Femur (tissue), 1 donor: Measurements from ENCODE around the gene HOXA4.

ENCODE experiments used
- DNase-seq: peaks from one replicate; pipeline ENCODE4 v3.0.0-alpha.2; 2017

Gene HOXA4

DNA sequence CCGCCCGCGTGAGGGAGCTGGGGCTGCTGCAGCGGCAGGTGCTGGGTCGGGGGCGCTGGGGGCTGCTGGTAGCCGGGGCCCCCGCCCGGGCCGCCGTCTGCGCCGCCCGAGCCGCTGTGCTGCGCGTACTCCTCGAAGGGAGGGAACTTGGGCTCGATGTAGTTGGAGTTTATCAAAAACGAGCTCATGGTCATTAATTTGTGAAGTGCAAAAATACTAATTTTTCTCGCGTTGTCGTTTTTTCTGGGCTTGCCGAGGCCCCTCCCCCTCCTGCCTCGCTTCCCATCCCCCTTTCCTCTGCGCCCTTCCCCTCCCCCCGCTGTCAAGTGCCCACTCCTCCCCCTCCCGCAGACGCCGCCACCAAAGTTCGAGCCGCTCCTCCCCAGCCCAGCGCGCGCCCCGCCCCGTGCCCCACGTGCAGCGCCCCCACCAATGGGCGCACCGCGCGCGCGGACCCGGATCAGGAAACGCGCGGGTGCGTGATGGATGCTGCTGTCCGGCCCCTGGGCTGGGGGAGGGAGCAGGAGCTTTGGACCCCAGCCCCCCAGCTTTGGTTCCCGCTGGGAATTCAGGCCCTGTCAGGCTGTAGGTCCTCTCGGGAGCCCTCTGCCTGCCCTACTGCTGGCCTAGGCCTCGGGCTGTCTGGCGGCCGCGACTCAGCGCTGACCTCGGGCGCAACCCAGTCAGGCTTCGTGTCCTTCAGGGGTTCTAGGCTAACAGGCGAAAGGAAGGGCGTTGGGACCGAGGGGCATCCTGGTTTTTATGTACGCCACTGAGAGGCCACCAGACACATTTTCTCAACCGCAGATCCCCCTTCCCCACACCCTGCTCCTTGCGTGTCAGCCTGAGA lies at the start of gene HOXA4:
Gene HOXA4, minus strand, starts transcription at position 218 of the 850 bp plus-strand sequence. Its CDS starts 24 bp downstream, at position 194.
- DNase-seq, result peak; percentile 96

DNA sequence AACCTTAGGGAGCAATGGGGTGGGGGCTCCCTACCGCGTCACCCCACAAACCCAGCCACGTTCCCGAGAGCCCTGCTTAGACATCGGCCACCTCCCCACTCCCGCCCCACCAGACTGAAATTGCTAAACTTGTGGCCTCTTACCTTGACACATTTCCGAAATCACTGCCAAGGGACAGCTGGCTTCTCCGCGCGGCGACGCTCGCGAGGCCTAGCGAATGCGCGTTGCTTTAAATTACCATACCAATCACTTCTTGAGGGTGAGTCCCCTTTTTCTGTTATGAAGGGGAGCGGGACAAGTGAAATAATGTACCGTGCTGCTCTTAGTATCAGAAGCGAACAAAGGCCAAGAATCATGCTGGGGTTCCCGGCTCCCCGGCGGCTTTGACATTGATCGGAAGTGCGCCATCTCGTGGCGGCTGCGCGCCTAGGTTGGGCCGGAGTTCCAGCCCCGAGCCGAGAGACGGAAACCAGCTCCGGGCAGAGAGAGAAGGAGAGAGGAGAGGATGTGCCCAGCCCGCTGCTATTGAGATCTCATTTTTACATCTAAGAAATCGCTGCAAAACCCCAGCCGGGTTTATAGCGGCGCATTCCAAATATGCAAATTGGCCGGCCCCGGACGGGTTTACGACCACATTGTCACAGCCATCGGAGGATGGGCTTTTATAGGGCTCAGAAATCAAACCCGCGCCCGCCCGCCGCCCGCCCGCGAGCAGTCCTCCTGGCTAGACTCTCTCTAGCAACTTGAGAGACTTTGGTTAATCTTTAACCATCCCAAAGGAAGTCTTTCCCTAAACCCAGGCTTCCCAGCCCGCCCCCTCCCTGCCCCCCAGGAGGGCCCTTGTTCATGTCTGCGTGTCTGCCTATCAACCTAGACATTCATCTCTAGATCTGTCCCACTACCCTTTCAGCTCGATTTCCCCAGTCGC lies 49.2 kb upstream of the HOXA4 start:
- DNase-seq, result peak; percentile 91

DNA sequence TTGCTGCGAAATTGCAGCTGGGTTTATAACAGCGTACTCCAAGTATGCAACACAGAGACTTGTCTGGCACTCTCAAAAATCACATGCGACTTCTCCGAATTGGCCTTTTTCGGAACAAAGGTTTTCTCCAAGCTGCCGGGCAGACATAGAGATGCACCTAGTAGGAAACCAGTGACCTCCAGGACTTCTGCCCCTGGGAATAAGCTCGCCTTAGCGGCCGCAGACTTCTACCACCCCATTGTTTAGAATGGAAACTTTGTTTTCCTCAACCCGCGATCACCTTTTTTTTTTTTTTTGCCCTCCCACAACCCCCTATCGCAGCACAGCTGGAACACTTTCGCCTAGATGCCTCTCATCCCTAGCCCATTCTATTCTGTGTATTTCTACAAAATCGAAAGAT lies 48.5 kb upstream of the HOXA4 start:
- DNase-seq, result peak; percentile 38

DNA sequence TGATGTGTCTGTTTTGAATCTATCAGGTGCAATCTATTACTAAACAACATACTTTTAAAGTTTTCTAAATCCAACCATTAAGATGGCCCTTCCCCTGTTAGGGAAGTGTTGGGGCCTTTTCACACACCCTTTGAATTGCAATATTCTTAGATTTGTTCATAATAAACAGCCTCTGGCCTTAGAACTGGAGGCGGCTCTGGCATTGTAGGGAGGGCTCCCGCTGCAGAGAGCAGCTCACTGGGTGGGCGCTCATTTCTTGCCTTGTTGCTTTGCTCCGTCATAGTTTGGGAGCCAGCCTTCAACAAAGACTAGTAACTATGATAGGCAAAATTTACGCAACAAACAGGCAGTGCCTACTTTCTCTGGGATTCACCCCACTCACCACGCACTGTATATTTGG lies 47.8 kb upstream of the HOXA4 start:
- DNase-seq, result peak; percentile 40

DNA sequence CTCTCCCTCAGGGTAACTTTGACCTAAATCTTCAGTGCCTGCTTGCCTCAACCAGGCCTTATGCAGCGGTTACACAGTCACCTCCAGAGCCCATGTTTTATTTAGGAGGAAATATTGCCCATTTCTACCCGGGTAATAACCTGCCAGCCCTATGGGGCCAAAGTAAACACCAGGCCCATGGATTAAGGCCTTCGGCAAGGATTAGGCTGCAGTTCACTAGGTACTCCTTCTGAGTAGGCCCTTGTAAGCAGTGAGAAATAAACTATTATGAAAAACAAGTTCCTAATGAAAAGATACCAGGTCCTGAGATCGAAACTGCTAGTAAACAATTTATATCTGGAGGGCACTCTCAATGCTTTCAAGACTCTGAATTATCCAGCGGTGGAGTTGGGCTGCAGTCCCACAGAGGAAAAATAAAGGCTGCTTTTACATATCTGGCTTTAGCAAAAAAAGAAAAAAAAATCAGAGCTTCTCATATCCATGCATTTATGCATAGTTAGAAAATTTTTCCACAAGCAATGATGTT lies 47.3 kb upstream of the HOXA4 start:
- DNase-seq, result peak; percentile 38

DNA sequence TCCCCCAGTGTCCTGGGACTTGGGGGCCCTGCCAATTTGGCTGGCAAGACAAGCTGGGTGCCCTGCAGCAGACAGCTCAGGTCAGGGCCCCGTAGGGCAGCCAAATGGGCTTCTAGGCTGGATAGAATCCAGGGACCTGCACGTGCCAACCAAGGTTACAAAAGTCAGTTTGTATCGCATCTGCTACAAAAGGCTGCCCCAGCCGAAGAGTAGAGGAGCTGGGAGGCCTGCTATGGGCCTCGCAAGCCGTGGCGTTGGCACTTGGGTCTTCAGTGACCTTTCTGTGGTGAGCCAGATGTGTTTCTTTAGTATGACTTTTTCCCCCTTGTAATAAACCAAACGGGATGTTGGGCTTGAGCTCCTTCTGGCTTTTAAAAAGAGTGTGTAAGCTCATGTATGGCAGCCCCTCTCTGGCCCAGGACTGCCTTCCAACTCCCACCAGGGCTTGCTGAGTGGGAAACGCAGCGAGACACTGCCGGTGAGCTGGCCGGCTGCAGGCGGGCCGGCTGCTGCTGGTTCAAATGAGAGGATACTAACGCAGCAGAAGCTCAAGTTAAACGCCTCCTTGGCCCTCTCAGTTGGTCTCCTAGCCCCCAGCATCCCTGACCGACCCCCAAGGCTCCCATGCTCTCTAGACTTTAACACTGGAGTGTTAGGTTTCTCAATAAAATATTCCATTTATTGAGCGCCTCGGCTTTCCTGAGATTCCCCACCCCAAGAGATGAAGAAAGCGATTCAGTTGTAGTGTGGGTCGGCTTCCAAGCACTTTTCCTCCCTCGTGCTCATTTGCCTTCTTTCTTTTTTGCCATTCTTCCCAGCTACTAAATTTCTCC lies 46.6 kb upstream of the HOXA4 start:
- peak; percentile 51 for DNase-seq

DNA sequence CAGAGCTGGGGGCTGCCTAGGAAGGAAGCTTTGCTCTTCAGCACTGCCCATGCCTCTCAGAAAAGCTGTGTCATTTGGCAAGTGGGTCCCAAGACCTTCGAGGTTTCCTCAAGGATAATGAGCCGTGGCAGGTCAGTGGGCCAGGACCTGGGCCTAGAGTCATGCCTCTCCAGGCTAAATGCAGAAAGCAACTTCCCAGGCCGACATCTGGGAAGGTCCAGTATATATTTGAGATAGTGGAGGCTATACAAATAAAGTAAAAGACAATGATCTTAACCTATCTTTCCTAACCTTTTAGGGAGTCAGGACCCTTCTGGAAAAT lies 45.9 kb upstream of the HOXA4 start:
- DNase-seq, result no peak

DNA sequence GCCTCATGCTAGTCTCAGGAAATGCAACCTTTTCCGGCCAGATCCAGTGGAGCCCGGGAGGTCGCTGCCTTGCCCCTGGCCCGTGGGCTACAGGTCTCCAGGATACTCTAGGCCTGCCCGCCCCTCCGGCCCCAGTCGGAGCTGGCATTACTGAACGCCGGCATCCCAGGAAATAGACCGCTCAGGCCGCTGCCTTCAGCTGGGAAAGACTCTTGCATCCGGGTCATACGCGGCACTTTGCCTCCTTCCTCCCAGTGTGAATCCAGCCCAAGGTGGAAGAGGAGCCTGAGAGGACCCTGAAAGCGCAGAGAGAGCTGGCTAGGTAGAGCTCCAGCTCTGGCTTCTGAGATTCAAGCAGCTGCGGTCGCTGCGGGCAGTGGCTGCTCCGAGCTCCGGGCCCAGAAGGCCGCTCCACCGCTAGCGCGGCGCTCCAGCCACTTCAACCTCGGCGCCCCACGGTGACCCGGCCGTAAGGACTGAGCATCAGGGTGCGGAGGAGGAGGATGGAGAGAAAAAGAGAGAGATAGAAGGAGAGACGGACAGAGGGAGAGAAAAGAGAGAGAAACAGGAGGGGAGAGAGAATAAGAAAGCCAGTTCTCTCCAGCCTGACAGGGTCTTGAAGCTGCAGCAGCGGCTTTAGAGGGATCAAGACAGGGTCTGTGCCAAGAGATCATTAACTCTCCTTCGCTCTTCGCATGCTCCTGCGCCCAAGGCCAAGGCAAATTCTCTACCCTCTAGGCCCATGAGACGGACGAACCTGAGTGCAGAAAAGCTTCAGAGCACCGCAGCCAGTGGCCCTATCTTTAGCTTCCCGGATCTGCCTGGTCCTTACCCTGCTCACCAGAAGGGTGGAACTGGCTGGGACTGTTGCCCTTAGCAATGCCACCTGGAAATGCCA lies 45.3 kb upstream of the HOXA4 start:
- DNase-seq, result peak; percentile 49

DNA sequence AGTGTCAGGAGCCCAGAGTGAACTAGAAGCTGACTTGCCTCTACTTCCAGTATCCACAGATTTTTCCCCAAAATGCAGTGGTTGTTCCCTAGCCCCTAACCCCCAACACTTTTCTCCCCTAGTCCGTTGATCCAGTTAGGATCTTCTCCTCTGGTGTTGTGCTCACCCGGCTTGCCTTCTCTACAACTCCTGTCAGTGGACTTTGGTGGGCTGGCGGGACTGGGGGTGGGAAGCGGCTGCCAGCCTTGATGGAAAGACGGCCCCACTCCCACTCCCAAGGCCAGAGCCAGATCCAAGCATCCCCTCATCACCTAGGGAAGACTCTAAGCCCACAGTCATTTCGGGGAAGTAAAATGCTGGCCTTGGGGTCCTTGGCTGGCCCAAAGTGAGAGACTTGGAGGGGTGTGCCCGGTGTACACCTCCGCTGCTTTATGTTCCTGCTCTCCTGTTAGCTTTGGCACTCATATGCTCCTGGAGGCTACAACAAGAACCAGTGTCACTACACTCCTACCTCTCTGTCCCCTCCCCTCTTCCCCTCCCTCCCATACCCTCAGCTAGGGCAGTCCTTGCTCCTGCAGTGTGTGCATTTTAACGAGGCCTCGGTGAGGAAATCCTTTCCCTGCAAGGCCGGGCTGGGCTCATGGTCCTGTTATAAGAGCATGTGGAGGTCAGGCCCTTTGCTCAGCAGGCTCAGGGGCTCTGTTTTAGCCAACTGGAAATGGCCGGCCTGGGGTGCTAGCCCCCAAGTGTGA lies 44.5 kb upstream of the HOXA4 start:
- DNase-seq, result peak; percentile 60

DNA sequence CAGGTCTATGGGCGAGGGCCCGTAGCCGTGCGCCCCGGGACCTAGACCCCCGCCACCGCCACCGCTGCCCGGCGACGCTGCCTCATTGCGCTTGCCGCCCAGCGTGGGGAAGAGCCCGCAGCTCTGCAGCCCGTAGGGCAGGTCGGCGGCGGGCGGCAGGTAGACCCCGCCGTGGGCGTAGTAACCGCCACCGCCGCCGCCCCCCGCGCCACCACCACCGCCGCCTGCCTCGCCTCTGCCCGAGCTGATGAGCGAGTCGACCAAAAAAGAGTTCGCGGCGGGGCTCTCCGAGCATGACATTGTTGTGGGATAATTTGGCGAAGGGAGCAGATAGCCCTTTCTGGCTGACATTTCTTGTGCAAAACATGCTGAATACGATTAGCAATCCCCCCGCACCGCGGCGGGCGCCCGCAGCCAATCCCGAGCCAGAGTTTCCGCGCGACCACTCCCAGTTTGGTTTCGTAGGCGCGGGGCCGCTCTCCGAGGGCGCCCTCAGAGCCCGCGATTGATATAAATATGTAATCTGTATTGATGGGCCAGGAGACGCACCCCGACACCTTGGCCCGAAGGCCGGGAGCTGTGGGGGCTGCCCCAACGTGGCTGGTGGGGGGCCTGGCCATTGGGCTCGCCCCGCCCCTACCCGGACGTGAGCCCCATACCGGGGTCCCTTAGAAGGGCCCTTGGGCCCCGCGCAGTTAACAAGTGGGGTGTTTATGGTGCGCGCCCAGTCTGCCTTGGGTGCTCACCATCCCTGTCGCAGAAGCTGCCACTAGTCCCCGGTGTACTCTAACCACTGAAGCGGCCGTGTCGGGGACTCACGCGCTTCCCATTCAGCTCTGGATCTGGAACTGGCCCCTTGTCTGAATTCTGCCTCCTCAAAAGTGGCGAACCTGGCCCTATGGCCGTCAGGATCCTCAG lies 43.7 kb upstream of the HOXA4 start, which contains the start of gene HOXA10:
Gene HOXA10, minus strand, starts transcription at position 365 of the 918 bp plus-strand sequence. Its CDS starts 14 bp downstream, at position 351.
- peak; percentile 89 for DNase-seq

DNA sequence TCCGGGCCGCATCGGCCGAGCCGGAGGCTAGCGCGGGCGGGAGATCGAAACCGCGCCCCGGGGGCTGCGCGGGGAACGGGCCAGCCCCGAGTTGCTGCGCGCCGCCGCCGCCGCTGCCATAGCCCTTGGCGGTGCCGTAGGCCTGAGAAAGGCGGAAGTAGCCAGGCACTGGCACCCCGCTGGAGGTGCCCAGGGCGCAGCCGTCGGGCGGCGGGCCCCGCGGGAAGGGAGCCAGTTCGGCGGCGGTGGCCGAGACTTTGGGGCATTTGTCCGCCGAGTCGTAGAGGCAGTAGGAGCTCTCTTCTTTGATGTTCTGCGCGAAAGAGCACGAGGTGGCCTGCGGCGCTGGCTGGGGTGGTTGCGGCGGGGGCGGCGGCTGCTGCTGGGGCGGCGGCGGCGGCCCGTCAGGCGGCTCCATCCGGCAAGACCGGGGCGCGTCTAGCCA lies 43.0 kb upstream of the HOXA4 start:
- DNase-seq, result peak; percentile 53

DNA sequence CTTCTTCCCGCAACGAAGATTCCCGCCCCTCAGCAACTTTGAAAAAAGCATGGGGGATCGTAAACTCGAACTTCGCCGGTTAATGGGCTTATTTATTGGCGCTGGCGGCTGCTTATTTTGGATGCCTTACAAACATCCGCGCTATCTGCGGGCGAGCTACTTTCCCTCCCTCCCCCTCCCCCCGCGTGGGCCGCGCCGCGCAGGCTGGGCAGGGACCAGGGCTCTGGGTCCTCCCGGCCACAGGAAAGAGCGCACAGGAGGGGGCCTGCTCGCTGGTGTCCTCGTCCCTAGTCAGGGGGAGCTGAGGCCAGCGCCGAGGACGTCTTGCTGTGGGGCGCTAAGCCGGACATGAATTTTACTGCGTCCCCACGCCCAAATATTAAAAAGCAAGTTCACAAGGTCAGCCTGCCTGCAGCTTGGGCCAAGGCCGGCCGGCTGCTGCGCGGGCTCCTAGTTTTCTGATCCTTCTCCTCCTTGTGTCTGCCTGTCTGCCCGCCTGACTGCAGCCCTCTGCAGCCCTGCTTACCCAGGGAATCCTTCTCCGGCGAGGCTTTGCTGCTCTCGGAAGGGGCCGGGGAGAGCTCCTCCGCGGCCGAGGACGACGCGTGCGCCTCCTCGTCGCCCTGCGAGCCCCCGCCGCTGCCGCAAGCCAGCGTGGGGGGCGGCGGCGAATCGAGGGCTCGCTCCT lies 42.4 kb upstream of the HOXA4 start:
- peak; percentile 87 for DNase-seq

DNA sequence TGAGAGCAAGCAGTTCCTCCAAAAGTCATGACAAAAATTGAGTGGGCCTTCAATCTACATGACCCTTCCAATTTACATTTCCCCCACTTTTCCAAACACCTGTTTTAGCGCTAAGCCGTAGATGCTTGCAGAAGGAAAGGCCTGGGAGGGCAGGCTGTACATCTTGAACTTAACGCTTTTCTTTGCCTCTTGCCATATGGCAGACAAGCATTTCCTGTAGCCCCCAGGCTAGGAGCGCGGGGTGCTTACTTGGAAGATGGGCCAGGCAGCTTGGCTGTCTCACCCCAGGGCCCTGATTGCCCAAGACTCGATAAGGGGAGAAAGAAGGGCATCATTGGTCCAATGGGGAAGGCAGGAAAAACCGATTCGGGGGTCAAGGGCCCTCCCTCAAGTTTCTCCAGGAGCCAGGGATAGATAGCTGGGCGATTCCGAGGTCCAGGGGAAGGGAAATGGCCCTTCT lies 41.8 kb upstream of the HOXA4 start:
- DNase-seq, result peak; percentile 53

DNA sequence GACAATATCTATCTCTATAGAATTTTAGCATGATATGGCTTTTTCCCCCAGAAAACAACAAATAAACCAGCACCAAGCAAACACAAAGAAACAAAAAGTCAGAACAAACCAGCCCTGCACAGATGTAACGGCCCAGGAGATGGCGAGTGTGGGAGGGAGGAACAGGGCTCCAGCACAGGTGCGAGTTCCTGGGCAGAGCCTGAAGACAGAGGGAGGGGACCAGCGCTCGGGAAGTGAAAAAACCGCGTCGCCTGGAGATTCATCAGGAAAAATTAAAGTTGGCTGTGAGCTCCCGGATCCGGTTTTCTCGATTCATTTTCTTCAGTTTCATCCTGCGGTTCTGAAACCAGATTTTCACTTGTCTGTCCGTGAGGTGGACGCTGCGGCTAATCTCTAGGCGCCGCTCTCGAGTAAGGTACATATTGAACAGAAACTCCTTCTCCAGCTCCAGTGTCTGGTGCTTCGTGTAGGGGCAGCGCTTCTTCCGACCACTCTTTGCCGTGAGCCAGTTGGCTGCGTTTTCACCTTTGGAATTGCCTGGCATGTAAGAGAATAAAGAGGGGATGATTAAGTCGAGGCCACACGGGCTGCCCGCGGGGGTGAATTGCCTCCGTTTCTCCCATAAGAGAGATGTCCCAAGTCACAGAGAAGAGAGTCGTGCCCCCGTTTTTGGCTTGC lies 41.2 kb upstream of the HOXA4 start:
- DNase-seq, result peak; percentile 60

DNA sequence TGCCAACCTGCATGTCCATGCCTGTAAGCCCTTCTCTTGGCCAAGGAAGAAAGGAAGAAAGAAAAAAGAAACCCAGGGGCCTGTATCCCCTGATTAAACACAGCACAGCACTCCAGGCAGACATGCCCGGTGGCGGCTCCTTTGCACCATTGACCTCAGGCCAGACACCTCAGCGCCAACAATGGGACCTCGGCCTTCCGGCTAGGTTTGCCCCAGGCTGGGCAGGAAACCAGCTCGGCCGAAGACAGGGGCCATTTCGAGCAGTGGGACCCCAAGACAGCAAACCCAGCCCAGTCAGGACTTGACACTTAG lies 40.7 kb upstream of the HOXA4 start:
- DNase-seq, result peak; percentile 59

DNA sequence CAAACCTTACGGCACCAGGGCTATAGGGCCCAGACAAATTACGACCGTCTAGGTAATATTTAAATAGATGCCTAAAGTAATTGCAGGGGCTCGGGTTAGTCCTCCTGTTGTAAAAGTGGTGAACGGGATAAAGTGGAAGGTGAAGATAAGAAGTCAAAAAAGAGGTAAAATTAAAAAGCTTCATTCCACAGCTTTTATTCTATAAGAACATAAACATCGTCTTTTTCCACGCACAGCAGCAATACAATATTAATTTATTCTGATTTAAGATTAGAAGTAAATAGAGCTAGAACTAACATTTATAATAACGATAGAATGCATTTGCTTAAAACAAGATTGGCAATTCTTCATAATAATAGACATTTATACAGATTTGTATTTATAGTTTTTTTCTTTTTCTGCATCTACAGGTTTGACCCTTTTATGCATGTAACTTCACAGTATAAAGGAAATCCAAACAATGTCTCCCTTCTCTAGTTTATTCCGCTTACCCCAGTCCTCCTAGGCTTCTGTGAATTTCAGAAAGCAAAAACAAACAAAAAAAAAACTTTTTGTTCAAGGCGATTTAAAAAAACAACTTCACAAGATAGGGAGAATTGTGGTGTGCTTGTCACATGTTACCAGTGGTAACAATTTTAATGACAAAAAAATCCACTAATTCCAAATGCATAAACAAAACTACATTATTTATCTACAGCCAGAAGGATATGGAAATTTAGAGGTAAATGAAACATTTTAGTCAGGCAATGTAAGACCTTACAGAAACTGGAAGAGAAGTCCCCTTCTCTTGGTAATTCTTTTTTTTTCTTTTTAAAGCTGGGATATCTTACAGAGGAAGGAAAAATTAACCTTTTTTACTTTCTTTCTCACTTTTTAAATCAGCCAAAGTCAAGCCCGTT lies 40.1 kb upstream of the HOXA4 start:
- DNase-seq, result no peak
